AML-193 (cell line): ENCODE measurements around the gene GALNT9.
"Not testable (repeated sequence)": the region's sequence is repeated elsewhere in the genome, so short reads cannot be mapped to it uniquely, and the experiment has no call there.

ENCODE experiments used
- DNase-seq, 2 experiments: peaks; one replicate each; lab custom pipeline; 2025; lab: John Stamatoyannopoulos, UW

The GALNT9 gene

GRCh38 chr12:132229193-132229760 is 100.1 kb downstream of the GALNT9 start:
- DNase-seq: no peak

GRCh38 chr12:132228476-132229192 is 100.8 kb downstream of the GALNT9 start:
- DNase-seq: no peak

- DNase-seq: no peak
Observed at GRCh38 chr12:132227782-132228475, 101.5 kb downstream of the GALNT9 start.

GRCh38 chr12:132227118-132227517 is 102.3 kb downstream of the GALNT9 start:
- DNase-seq: no peak

GRCh38 chr12:132226604-132227003 is 102.8 kb downstream of the GALNT9 start:
- DNase-seq: no peak

GRCh38 chr12:132225214-132225613 is 104.2 kb downstream of the GALNT9 start:
- no peak for DNase-seq

GRCh38 chr12:132224484-132224883 is 104.9 kb downstream of the GALNT9 start:
- no peak for DNase-seq

GRCh38 chr12:132222808-132223173 is 106.6 kb downstream of the GALNT9 start:
- DNase-seq: no peak

- DNase-seq: peak; percentile 86 to 91
Observed at GRCh38 chr12:132222096-132222807, 107.1 kb downstream of the GALNT9 start.

- not testable (repeated sequence) for DNase-seq
Observed at GRCh38 chr12:132219761-132220160, 109.6 kb downstream of the GALNT9 start.

- no peak for DNase-seq
Observed at GRCh38 chr12:132219323-132219722, 110.1 kb downstream of the GALNT9 start.

- peak; percentile 32 to 35 for DNase-seq
Observed at GRCh38 chr12:132218915-132219314, 110.5 kb downstream of the GALNT9 start.

- DNase-seq: no peak
Observed at GRCh38 chr12:132218527-132218875, 110.9 kb downstream of the GALNT9 start.

- DNase-seq: no peak
Observed at GRCh38 chr12:132217800-132218526, 111.4 kb downstream of the GALNT9 start.

- DNase-seq: no peak
Observed at GRCh38 chr12:132217371-132217770, 112.0 kb downstream of the GALNT9 start.

GRCh38 chr12:132216354-132216987 is 112.9 kb downstream of the GALNT9 start:
- no peak for DNase-seq

- no peak for DNase-seq
Observed at GRCh38 chr12:132215299-132215989, 113.9 kb downstream of the GALNT9 start.

GRCh38 chr12:132214891-132215290 is 114.5 kb downstream of the GALNT9 start:
- DNase-seq: no peak

GRCh38 chr12:132214161-132214476 is 115.3 kb downstream of the GALNT9 start:
- no peak for DNase-seq

GRCh38 chr12:132213359-132214160 is 115.8 kb downstream of the GALNT9 start:
- no peak for DNase-seq
